ENCODE measurements around the gene PPP1R17.

DNA sequence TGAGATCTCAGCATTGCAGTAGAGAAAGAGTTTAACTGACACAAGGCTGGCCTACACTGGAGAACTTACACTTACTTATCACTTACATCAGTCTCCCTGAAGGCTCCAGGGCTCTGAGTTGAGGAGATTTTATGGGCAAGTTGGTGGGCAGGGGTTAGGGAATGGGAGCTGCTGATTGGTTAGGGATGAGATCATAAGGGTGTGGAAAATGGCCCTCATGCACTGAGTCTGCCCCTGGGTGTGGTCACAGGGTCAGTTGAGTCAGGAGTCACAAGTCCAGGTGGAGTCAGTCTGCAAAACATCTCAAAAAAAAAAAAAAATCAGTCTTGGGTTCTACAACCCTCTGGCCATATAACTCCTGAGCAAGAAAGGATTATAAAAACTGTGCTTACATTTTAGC is 60.5 kb downstream of the PPP1R17 start:
- no peak for TF ChIP-seq EZH2 (IDR thresholded peaks at IDR 0.05; ENCODE audit: insufficient read depth, poor library complexity, severe bottlenecking)
- no peak for TF ChIP-seq EZH2phosphoT487 (IDR thresholded peaks at IDR 0.05; ENCODE audit: insufficient read depth, low read depth)
